Retinal pigment epithelial cell (primary cell): Measurements from ENCODE around the gene SLC13A3.

Experiments
- DNase-seq: peaks from one replicate; pipeline ENCODE4 v3.0.0-alpha.2; 2010; ENCODE audit warnings: low read depth
- H3K4me3 ChIP-seq: 2 replicates; pipeline ENCODE4 v1.5.1; 2011; ENCODE audit warnings: mild to moderate bottlenecking, low read length, control low read depth, moderate library complexity
- CTCF ChIP-seq: conservative IDR thresholded peaks from 2 replicates; pipeline ENCODE4 v1.5.1; 2011; ENCODE audit warnings: low read depth, low read length, control low read depth, inconsistent platforms

SLC13A3 gene

GRCh38 chr20:46651091-46651962, at the start of gene SLC13A3:
SLC13A3 (minus strand) TSS chr20:46651459; CDS start chr20:46651421, 38 bp downstream.
- DNase-seq = peak; percentile 56
- TF ChIP-seq CTCF = peak; percentile 31
- peak within 1 kb of the TSS; percentile 47 for H3K4me3 ChIP-seq

- H3K4me3 ChIP-seq = no peak overlapping the region
- DNase-seq = no peak
- no peak for TF ChIP-seq CTCF
Measured at GRCh38 chr20:46701057-46701456, 49.8 kb upstream of the SLC13A3 start.

GRCh38 chr20:46700481-46700880, 49.2 kb upstream of the SLC13A3 start:
- DNase-seq = no peak
- H3K4me3 ChIP-seq = no peak overlapping the region
- no peak for TF ChIP-seq CTCF

GRCh38 chr20:46699651-46700359, 48.5 kb upstream of the SLC13A3 start:
- peak; percentile 78 for TF ChIP-seq CTCF
- no peak overlapping the region for H3K4me3 ChIP-seq
- no peak for DNase-seq

- no peak for DNase-seq
- TF ChIP-seq CTCF = no peak
- H3K4me3 ChIP-seq = no peak overlapping the region
Measured at GRCh38 chr20:46698788-46699187, 47.5 kb upstream of the SLC13A3 start.

GRCh38 chr20:46696791-46697279, 45.6 kb upstream of the SLC13A3 start:
- no peak for TF ChIP-seq CTCF
- no peak for DNase-seq
- no peak overlapping the region for H3K4me3 ChIP-seq
